ENCODE measurements around the gene CLOCK.

The CLOCK gene

GRCh38 chr4:55475394-55476243 is 71.1 kb downstream of the CLOCK start:
- no peak for DNase-seq

GRCh38 chr4:55469979-55470378 is 76.7 kb downstream of the CLOCK start:
- no peak for DNase-seq

- DNase-seq: no peak
Measured at GRCh38 chr4:55468724-55469123, 78.0 kb downstream of the CLOCK start.

GRCh38 chr4:55466001-55466400 is 80.7 kb downstream of the CLOCK start:
- DNase-seq: no peak

- no peak for DNase-seq
Measured at GRCh38 chr4:55458611-55459010, 88.1 kb downstream of the CLOCK start.

GRCh38 chr4:55458164-55458563 is 88.5 kb downstream of the CLOCK start:
- DNase-seq: no peak

GRCh38 chr4:55450566-55450965 is 96.1 kb downstream of the CLOCK start:
- DNase-seq: no peak

- no peak for DNase-seq
Measured at GRCh38 chr4:55447831-55448230, 98.9 kb downstream of the CLOCK start.

GRCh38 chr4:55447108-55447708 is 99.5 kb downstream of the CLOCK start:
- DNase-seq: no peak

GRCh38 chr4:55446578-55446922 is 100.2 kb downstream of the CLOCK start:
- no peak for DNase-seq

GRCh38 chr4:55445921-55446577 is 100.7 kb downstream of the CLOCK start:
- no peak for DNase-seq

GRCh38 chr4:55444827-55445226 is 101.9 kb downstream of the CLOCK start:
- DNase-seq: no peak

- no peak for DNase-seq
Measured at GRCh38 chr4:55442541-55442940, 104.2 kb downstream of the CLOCK start.

GRCh38 chr4:55440786-55441185 is 105.9 kb downstream of the CLOCK start:
- no peak for DNase-seq

GRCh38 chr4:55439023-55439422 is 107.7 kb downstream of the CLOCK start:
- no peak for DNase-seq

GRCh38 chr4:55438314-55438713 is 108.4 kb downstream of the CLOCK start:
- no peak for DNase-seq

- DNase-seq: no peak
Measured at GRCh38 chr4:55437823-55438222, 108.9 kb downstream of the CLOCK start.

- no peak for DNase-seq
Measured at GRCh38 chr4:55437356-55437796, 109.3 kb downstream of the CLOCK start.

GRCh38 chr4:55435141-55435841 is 111.4 kb downstream of the CLOCK start:
- peak; percentile 3 for DNase-seq

GRCh38 chr4:55431710-55432336 is 114.9 kb downstream of the CLOCK start:
- DNase-seq: no peak

- no peak for DNase-seq
Measured at GRCh38 chr4:55424791-55425190, 121.9 kb downstream of the CLOCK start.

GRCh38 chr4:55416176-55416575 is 130.5 kb downstream of the CLOCK start:
- no peak for DNase-seq

GRCh38 chr4:55411621-55412020 is 135.1 kb downstream of the CLOCK start:
- DNase-seq: no peak
